HG03521 (cell line): ENCODE results near the gene ADGRA1.
"Not testable (repeated sequence)": the region's sequence is repeated elsewhere in the genome, so short reads cannot be mapped to it uniquely, and the experiment has no call there.

ENCODE experiments used
- ATAC-seq: cut with Tn5 transposase; IDR thresholded peaks from one replicate; pipeline ENCODE4 v1.9.1; 2021; ENCODE audit warnings: mild to moderate bottlenecking, moderate library complexity; ENCODE audit not compliant: unreplicated experiment

The ADGRA1 gene

GRCh38 chr10:133126431-133127290, 38.9 kb downstream of the ADGRA1 start:
- no peak for ATAC-seq

- no peak for ATAC-seq
These were observed 39.8 kb downstream of the ADGRA1 start for GRCh38 chr10:133127291-133128125.

GRCh38 chr10:133128126-133129070, 40.7 kb downstream of the ADGRA1 start:
- ATAC-seq = no peak

GRCh38 chr10:133129071-133129858, 41.5 kb downstream of the ADGRA1 start:
- ATAC-seq = no peak

GRCh38 chr10:133129859-133130495, 42.3 kb downstream of the ADGRA1 start:
- no peak for ATAC-seq

GRCh38 chr10:133130602-133131001, 42.9 kb downstream of the ADGRA1 start:
- ATAC-seq = no peak

GRCh38 chr10:133131053-133131452, 43.3 kb downstream of the ADGRA1 start:
- no peak for ATAC-seq

- ATAC-seq = no peak
These were observed 44.2 kb downstream of the ADGRA1 start for GRCh38 chr10:133131734-133132472.

GRCh38 chr10:133132473-133133291, 45.0 kb downstream of the ADGRA1 start:
- ATAC-seq = no peak

- ATAC-seq = no peak
These were observed 45.9 kb downstream of the ADGRA1 start for GRCh38 chr10:133133471-133134231.

- no peak for ATAC-seq
These were observed 46.8 kb downstream of the ADGRA1 start for GRCh38 chr10:133134411-133135115.

- no peak for ATAC-seq
These were observed 47.4 kb downstream of the ADGRA1 start for GRCh38 chr10:133135116-133135465.

- not testable (repeated sequence) for ATAC-seq
These were observed 49.9 kb downstream of the ADGRA1 start for GRCh38 chr10:133137486-133138145.

GRCh38 chr10:133139551-133140065, 51.9 kb downstream of the ADGRA1 start:
- no peak for ATAC-seq

- ATAC-seq = no peak
These were observed 52.9 kb downstream of the ADGRA1 start for GRCh38 chr10:133140417-133141143.
